Measurements from ENCODE around the gene MIEF1.

MIEF1 gene

GRCh38 chr22:39458444-39459083 lies 43.5 kb upstream of the MIEF1 start:
- Histone ChIP-seq H3K4me2 (ENCODE audit: insufficient read depth, low read length, poor library complexity, severe bottlenecking) (peak overlapping the region; percentile 63), H3K4ac (ENCODE audit: low read length) (no peak overlapping the region), H4K91ac (ENCODE audit: low read depth, low read length, poor library complexity) (no peak overlapping the region), H3K27me3 (ENCODE audit: control insufficient read depth in 3 of 3, insufficient read depth in 3 of 3, low read depth in 1 of 3, low read length in 3 of 3) (peaks cover 0 to 5% (median 0%) of the 10 kb centered on the region in 3 experiments), H3K79me1 (ENCODE audit: low read depth, low read length) (peaks cover 31% of the 10 kb centered on the region), H2AK5ac (ENCODE audit: low read depth, low read length) (peak overlapping the region; percentile 72), H2BK5ac (ENCODE audit: low read length) (no peak overlapping the region), H3K9me3 (replicated peaks in 1 of 2; ENCODE audit: control insufficient read depth in 2 of 2, insufficient read depth in 1 of 2, low read depth in 1 of 2, low read length in 2 of 2) (peaks cover 0 to 2% of the 10 kb centered on the region in 2 donors), H3K27ac (replicated peaks; ENCODE audit: low read length) (no peak overlapping the region), H3K14ac (ENCODE audit: low read length) (no peak overlapping the region), H2AFZ (ENCODE audit: low read length) (peak overlapping the region; percentile 91), H3K9ac (ENCODE audit: low read depth, low read length, poor library complexity) (no peak overlapping the region), H3K36me3 (replicated peaks in 1 of 2; ENCODE audit: control insufficient read depth in 2 of 2, insufficient read depth in 2 of 2, low read length in 2 of 2) (no peaks in the 10 kb centered on the region), H2BK12ac (ENCODE audit: low read length) (no peak overlapping the region), H2BK15ac (ENCODE audit: low read length) (no peak overlapping the region), H3K4me1 (ENCODE audit: control insufficient read depth in 2 of 2, insufficient read depth in 1 of 2, low read depth in 1 of 2, low read length in 2 of 2) (peaks cover 27 to 33% of the 10 kb centered on the region in 2 donors), H2BK120ac (ENCODE audit: low read depth, low read length) (no peak overlapping the region), H3K4me3 (ENCODE audit: low read length in 2 of 2) (peak overlapping the region; percentile 68 to 84), H4K8ac (ENCODE audit: low read depth, low read length) (no peak overlapping the region), H3K18ac (ENCODE audit: low read length) (peak overlapping the region; percentile 98), H3K23ac (ENCODE audit: low read depth, low read length, poor library complexity) (peak overlapping the region; percentile 8)
- no CpG with 5 or more reads among the region's 10 CpGs for WGBS, 2 donors (ENCODE audit: extremely low coverage in 2 of 2, insufficient read length in 2 of 2, insufficient replicate concordance in 1 of 2)
- no peak for DNase-seq (ENCODE audit: low spot score)

- Histone ChIP-seq H2BK15ac (ENCODE audit: low read length) (no peak overlapping the region), H3K9me3 (replicated peaks in 1 of 2; ENCODE audit: control insufficient read depth in 2 of 2, insufficient read depth in 1 of 2, low read depth in 1 of 2, low read length in 2 of 2) (peaks cover 0 to 2% of the 10 kb centered on the region in 2 donors), H3K27me3 (ENCODE audit: control insufficient read depth in 3 of 3, insufficient read depth in 3 of 3, low read depth in 1 of 3, low read length in 3 of 3) (peaks cover 0 to 5% (median 0%) of the 10 kb centered on the region in 3 experiments), H2BK12ac (ENCODE audit: low read length) (no peak overlapping the region), H3K4me3 (ENCODE audit: low read length in 2 of 2) (no peak overlapping the region), H3K9ac (ENCODE audit: low read depth, low read length, poor library complexity) (no peak overlapping the region), H2AK5ac (ENCODE audit: low read depth, low read length) (peak overlapping the region; percentile 56), H2BK5ac (ENCODE audit: low read length) (no peak overlapping the region), H3K27ac (replicated peaks; ENCODE audit: low read length) (no peak overlapping the region), H4K91ac (ENCODE audit: low read depth, low read length, poor library complexity) (no peak overlapping the region), H3K18ac (ENCODE audit: low read length) (peak overlapping the region; percentile 38), H2BK120ac (ENCODE audit: low read depth, low read length) (no peak overlapping the region), H4K8ac (ENCODE audit: low read depth, low read length) (peak overlapping the region; percentile 43), H3K4me2 (ENCODE audit: insufficient read depth, low read length, poor library complexity, severe bottlenecking) (peak overlapping the region; percentile 11), H3K79me1 (ENCODE audit: low read depth, low read length) (peaks cover 35% of the 10 kb centered on the region), H3K4ac (ENCODE audit: low read length) (no peak overlapping the region), H2AFZ (ENCODE audit: low read length) (no peak overlapping the region), H3K36me3 (replicated peaks in 1 of 2; ENCODE audit: control insufficient read depth in 2 of 2, insufficient read depth in 2 of 2, low read length in 2 of 2) (no peaks in the 10 kb centered on the region), H3K4me1 (ENCODE audit: control insufficient read depth in 2 of 2, insufficient read depth in 1 of 2, low read depth in 1 of 2, low read length in 2 of 2) (peaks cover 16 to 22% of the 10 kb centered on the region in 2 donors), H3K14ac (ENCODE audit: low read length) (no peak overlapping the region), H3K23ac (ENCODE audit: low read depth, low read length, poor library complexity) (peak overlapping the region; percentile 73)
- no CpG with 5 or more reads among the region's 11 CpGs for WGBS, 2 donors (ENCODE audit: extremely low coverage in 2 of 2, insufficient read length in 2 of 2, insufficient replicate concordance in 1 of 2)
- no peak for DNase-seq (ENCODE audit: low spot score)
Measured at GRCh38 chr22:39459681-39460080, 42.4 kb upstream of the MIEF1 start.

- Histone ChIP-seq H3K4me3 (ENCODE audit: low read length in 2 of 2) (no peak overlapping the region), H2BK120ac (ENCODE audit: low read depth, low read length) (no peak overlapping the region), H3K27me3 (ENCODE audit: control insufficient read depth in 3 of 3, insufficient read depth in 3 of 3, low read depth in 1 of 3, low read length in 3 of 3) (peaks cover 0 to 2% (median 0%) of the 10 kb centered on the region in 3 experiments), H3K9me3 (replicated peaks in 1 of 2; ENCODE audit: control insufficient read depth in 2 of 2, insufficient read depth in 1 of 2, low read depth in 1 of 2, low read length in 2 of 2) (no peaks in the 10 kb centered on the region), H3K79me1 (ENCODE audit: low read depth, low read length) (peaks cover 32% of the 10 kb centered on the region), H3K14ac (ENCODE audit: low read length) (no peak overlapping the region), H3K4me2 (ENCODE audit: insufficient read depth, low read length, poor library complexity, severe bottlenecking) (no peak overlapping the region), H3K27ac (replicated peaks; ENCODE audit: low read length) (no peak overlapping the region), H3K4me1 (ENCODE audit: control insufficient read depth in 2 of 2, insufficient read depth in 1 of 2, low read depth in 1 of 2, low read length in 2 of 2) (peaks cover 11 to 23% of the 10 kb centered on the region in 2 donors), H4K8ac (ENCODE audit: low read depth, low read length) (no peak overlapping the region), H3K36me3 (replicated peaks in 1 of 2; ENCODE audit: control insufficient read depth in 2 of 2, insufficient read depth in 2 of 2, low read length in 2 of 2) (no peaks in the 10 kb centered on the region), H3K18ac (ENCODE audit: low read length) (peak overlapping the region; percentile 53), H3K23ac (ENCODE audit: low read depth, low read length, poor library complexity) (no peak overlapping the region), H2AK5ac (ENCODE audit: low read depth, low read length) (no peak overlapping the region), H3K4ac (ENCODE audit: low read length) (no peak overlapping the region), H2AFZ (ENCODE audit: low read length) (no peak overlapping the region), H2BK15ac (ENCODE audit: low read length) (peak overlapping the region; percentile 55), H2BK5ac (ENCODE audit: low read length) (no peak overlapping the region), H4K91ac (ENCODE audit: low read depth, low read length, poor library complexity) (no peak overlapping the region), H2BK12ac (ENCODE audit: low read length) (no peak overlapping the region), H3K9ac (ENCODE audit: low read depth, low read length, poor library complexity) (no peak overlapping the region)
- DNase-seq (ENCODE audit: low spot score) = no peak
- WGBS, 2 donors (ENCODE audit: extremely low coverage in 2 of 2, insufficient read length in 2 of 2, insufficient replicate concordance in 1 of 2) = no CpG with 5 or more reads among the region's 13 CpGs
Measured at GRCh38 chr22:39462443-39463221, 39.5 kb upstream of the MIEF1 start.

GRCh38 chr22:39463277-39463676 lies 38.8 kb upstream of the MIEF1 start:
- H3K9me3 ChIP-seq (replicated peaks in 1 of 2; ENCODE audit: control insufficient read depth in 2 of 2, insufficient read depth in 1 of 2, low read depth in 1 of 2, low read length in 2 of 2) = no peaks in the 10 kb centered on the region
- peak overlapping the region; percentile 55 for H2BK15ac ChIP-seq (ENCODE audit: low read length)
- peak overlapping the region; percentile 44 for H3K9ac ChIP-seq (ENCODE audit: low read depth, low read length, poor library complexity)
- H2AFZ ChIP-seq (ENCODE audit: low read length) = no peak overlapping the region
- no peak overlapping the region for H3K18ac ChIP-seq (ENCODE audit: low read length)
- no peak overlapping the region for H3K14ac ChIP-seq (ENCODE audit: low read length)
- H3K4me1 ChIP-seq (ENCODE audit: control insufficient read depth in 2 of 2, insufficient read depth in 1 of 2, low read depth in 1 of 2, low read length in 2 of 2) = peaks cover 11 to 19% of the 10 kb centered on the region in 2 donors
- no peak overlapping the region for H3K4me2 ChIP-seq (ENCODE audit: insufficient read depth, low read length, poor library complexity, severe bottlenecking)
- no peak overlapping the region for H2BK120ac ChIP-seq (ENCODE audit: low read depth, low read length)
- H2BK12ac ChIP-seq (ENCODE audit: low read length) = no peak overlapping the region
- H2AK5ac ChIP-seq (ENCODE audit: low read depth, low read length) = no peak overlapping the region
- H3K23ac ChIP-seq (ENCODE audit: low read depth, low read length, poor library complexity) = peak overlapping the region; percentile 34
- H3K27me3 ChIP-seq (ENCODE audit: control insufficient read depth in 3 of 3, insufficient read depth in 3 of 3, low read depth in 1 of 3, low read length in 3 of 3) = peaks cover 0 to 2% (median 0%) of the 10 kb centered on the region in 3 experiments
- H4K8ac ChIP-seq (ENCODE audit: low read depth, low read length) = no peak overlapping the region
- no peak overlapping the region for H3K27ac ChIP-seq (replicated peaks; ENCODE audit: low read length)
- H2BK5ac ChIP-seq (ENCODE audit: low read length) = no peak overlapping the region
- no peaks in the 10 kb centered on the region for H3K36me3 ChIP-seq (replicated peaks in 1 of 2; ENCODE audit: control insufficient read depth in 2 of 2, insufficient read depth in 2 of 2, low read length in 2 of 2)
- no CpG with 5 or more reads among the region's 6 CpGs for WGBS, 2 donors (ENCODE audit: extremely low coverage in 2 of 2, insufficient read length in 2 of 2, insufficient replicate concordance in 1 of 2)
- peaks cover 34% of the 10 kb centered on the region for H3K79me1 ChIP-seq (ENCODE audit: low read depth, low read length)
- H3K4ac ChIP-seq (ENCODE audit: low read length) = no peak overlapping the region
- H3K4me3 ChIP-seq (ENCODE audit: low read length in 2 of 2) = no peak overlapping the region
- DNase-seq (ENCODE audit: low spot score) = no peak
- no peak overlapping the region for H4K91ac ChIP-seq (ENCODE audit: low read depth, low read length, poor library complexity)

Measured in neuronal stem cell (in vitro differentiated cells).